Measurements from ENCODE around the gene MTM1.

MTM1 gene

DNA sequence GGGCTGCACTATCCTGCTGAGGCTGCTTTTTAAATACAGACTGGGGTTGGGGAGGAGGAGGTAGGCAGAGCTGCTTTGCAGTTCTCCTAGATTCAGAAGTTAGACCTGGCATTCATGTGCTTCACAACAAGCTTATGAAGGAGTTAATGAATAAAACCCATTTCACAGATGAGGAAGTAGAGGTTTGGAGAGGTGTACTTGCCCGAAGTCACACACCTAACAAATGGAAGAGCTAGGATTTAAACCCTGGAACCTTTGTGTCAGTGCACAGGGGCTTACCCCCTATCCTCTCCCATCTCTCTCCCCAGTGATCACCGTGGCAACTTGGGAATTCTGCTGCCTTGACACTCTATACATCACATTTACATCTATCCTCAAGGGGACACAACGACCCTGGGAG, 3.6 kb upstream of the MTM1 start:
- Histone ChIP-seq H3K9ac (ENCODE audit: low read length) (no peak overlapping the region), H3K27ac (ENCODE audit: low read length) (no peak overlapping the region), H3K4me3 (ENCODE audit: low read length) (no peak overlapping the region), H3K36me3 (ENCODE audit: control insufficient read depth, low read depth, low read length) (no peaks in the 10 kb centered on the region), H3K4me1 (ENCODE audit: control insufficient read depth, low read depth, low read length) (peaks cover 11% of the 10 kb centered on the region), H3K27me3 (ENCODE audit: control insufficient read depth, insufficient read depth, low read length) (peaks cover 7% of the 10 kb centered on the region), H3K9me3 (ENCODE audit: control insufficient read depth, low read depth, low read length) (no peaks in the 10 kb centered on the region)

DNA sequence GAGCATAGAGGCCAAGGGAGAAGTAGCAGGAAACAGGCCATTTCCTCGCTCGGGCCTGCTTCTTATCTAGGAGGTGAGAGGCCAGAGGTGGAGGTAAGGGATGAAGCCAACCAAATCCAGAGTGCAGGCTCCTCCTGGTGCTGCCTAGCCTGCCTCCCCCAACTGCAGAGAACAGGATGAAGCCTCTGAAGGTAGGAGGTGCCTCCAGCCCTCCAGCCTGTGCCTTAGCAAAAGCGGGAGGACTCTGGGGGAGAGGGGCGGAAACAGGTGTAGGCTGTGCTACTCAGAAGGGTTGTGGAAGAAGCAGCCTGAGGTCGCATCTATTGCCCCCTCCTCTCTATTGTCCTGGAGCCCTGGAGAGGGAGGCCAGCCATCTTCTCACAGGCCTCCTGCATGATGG, 2.9 kb upstream of the MTM1 start:
- Histone ChIP-seq H3K27me3 (ENCODE audit: control insufficient read depth, insufficient read depth, low read length) (peaks cover 11% of the 10 kb centered on the region), H3K9ac (ENCODE audit: low read length) (no peak overlapping the region), H3K36me3 (ENCODE audit: control insufficient read depth, low read depth, low read length) (no peaks in the 10 kb centered on the region), H3K9me3 (ENCODE audit: control insufficient read depth, low read depth, low read length) (no peaks in the 10 kb centered on the region), H3K27ac (ENCODE audit: low read length) (no peak overlapping the region), H3K4me3 (ENCODE audit: low read length) (no peak overlapping the region), H3K4me1 (ENCODE audit: control insufficient read depth, low read depth, low read length) (peaks cover 11% of the 10 kb centered on the region)

- H3K27me3 ChIP-seq (ENCODE audit: control insufficient read depth, insufficient read depth, low read length), result peaks cover 11% of the 10 kb centered on the region
- peak overlapping the region; percentile 22 for H3K27ac ChIP-seq (ENCODE audit: low read length)
- H3K9ac ChIP-seq (ENCODE audit: low read length), result no peak overlapping the region
- H3K36me3 ChIP-seq (ENCODE audit: control insufficient read depth, low read depth, low read length), result no peaks in the 10 kb centered on the region
- H3K4me3 ChIP-seq (ENCODE audit: low read length), result peak overlapping the region; percentile 4
- H3K4me1 ChIP-seq (ENCODE audit: control insufficient read depth, low read depth, low read length), result peaks cover 20% of the 10 kb centered on the region
- peaks cover 5% of the 10 kb centered on the region for H3K9me3 ChIP-seq (ENCODE audit: control insufficient read depth, low read depth, low read length)
Measured at GRCh38 chrX:150566734-150567182, 1.7 kb upstream of the MTM1 start.

DNA sequence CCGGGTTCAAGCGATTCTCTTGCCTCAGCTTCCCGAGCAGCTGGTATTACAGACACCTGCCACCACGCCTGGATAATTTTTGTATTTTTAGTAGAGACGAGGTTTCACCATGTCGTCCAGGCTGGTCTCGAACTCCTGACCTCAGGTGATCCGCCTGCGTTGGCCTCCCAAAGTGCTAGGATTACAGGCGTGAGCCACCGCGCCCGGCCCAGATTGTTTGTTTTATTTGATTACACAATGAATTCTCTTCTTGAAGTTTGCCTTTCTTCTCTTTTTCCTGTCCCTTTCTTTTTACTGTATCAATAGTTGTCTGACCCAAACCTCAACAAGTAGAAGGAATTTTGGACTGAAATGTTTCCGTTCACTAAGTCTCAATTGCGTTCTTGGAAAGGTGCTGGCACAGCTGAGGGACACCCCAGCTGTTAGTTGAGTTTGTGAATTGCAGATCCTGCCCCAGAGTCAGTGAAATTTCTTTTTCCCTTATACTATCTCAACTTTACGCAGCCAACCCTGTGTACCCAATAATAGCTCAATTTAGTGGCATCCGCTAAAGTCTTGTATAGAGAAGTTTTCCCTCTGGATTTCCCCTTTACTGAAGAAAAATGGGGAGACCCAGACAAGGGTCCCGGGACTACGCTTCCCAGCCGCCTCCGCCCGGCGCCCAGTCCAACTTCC, 639 bp upstream of the MTM1 start:
- H3K4me1 ChIP-seq (ENCODE audit: control insufficient read depth, low read depth, low read length), result peaks cover 22% of the 10 kb centered on the region
- H3K9me3 ChIP-seq (ENCODE audit: control insufficient read depth, low read depth, low read length), result peaks cover 5% of the 10 kb centered on the region
- H3K9ac ChIP-seq (ENCODE audit: low read length), result no peak overlapping the region
- H3K27me3 ChIP-seq (ENCODE audit: control insufficient read depth, insufficient read depth, low read length), result peaks cover 11% of the 10 kb centered on the region
- H3K27ac ChIP-seq (ENCODE audit: low read length), result no peak overlapping the region
- no peak overlapping the region for H3K4me3 ChIP-seq (ENCODE audit: low read length)
- H3K36me3 ChIP-seq (ENCODE audit: control insufficient read depth, low read depth, low read length), result no peaks in the 10 kb centered on the region

DNA sequence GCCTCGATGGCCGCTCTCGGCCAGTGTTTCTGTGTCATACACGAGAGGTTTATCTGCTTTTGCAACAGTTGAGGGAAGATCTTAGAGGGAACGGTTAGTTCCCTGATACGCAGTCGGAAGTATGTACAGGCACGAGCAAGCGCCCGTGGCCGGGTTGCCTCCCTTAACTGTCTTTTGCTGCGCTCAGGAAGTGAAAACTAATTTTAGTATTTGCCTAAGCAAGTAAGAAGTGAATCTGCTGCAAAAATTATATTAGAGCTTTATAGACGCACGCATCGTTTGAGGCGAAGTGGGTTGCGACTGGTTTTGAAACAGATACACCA, 695 bp downstream of the MTM1 start:
- Histone ChIP-seq H3K27ac (ENCODE audit: low read length) (no peak overlapping the region), H3K4me3 (ENCODE audit: low read length) (peak overlapping the region; percentile 72), H3K4me1 (ENCODE audit: control insufficient read depth, low read depth, low read length) (peaks cover 30% of the 10 kb centered on the region), H3K9me3 (ENCODE audit: control insufficient read depth, low read depth, low read length) (peaks cover 5% of the 10 kb centered on the region), H3K9ac (ENCODE audit: low read length) (peak overlapping the region; percentile 32), H3K36me3 (ENCODE audit: control insufficient read depth, low read depth, low read length) (no peaks in the 10 kb centered on the region), H3K27me3 (ENCODE audit: control insufficient read depth, insufficient read depth, low read length) (peaks cover 11% of the 10 kb centered on the region)

DNA sequence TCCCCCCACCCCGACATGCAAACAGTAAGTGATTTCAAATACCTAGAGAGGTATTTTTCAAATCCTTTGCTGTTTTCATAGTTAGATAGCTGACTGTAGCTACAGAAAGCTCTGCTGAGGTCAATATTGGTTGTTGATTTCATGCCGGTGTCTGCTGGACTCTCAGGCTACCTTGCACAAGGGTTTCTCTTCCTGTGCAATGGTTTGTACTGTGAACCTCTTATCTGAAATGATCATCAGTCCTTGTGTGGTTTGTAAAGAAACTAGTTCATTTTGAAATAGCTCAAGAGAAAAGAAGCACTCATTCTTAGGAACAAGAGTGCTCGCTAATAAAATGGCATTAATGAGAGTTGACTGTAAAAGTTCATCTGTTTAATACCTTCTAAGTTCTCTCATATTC, 2.1 kb downstream of the MTM1 start:
- Histone ChIP-seq H3K27me3 (ENCODE audit: control insufficient read depth, insufficient read depth, low read length) (peaks cover 11% of the 10 kb centered on the region), H3K4me3 (ENCODE audit: low read length) (no peak overlapping the region), H3K27ac (ENCODE audit: low read length) (no peak overlapping the region), H3K4me1 (ENCODE audit: control insufficient read depth, low read depth, low read length) (peaks cover 35% of the 10 kb centered on the region), H3K9me3 (ENCODE audit: control insufficient read depth, low read depth, low read length) (peaks cover 5% of the 10 kb centered on the region), H3K9ac (ENCODE audit: low read length) (no peak overlapping the region), H3K36me3 (ENCODE audit: control insufficient read depth, low read depth, low read length) (no peaks in the 10 kb centered on the region)

DNA sequence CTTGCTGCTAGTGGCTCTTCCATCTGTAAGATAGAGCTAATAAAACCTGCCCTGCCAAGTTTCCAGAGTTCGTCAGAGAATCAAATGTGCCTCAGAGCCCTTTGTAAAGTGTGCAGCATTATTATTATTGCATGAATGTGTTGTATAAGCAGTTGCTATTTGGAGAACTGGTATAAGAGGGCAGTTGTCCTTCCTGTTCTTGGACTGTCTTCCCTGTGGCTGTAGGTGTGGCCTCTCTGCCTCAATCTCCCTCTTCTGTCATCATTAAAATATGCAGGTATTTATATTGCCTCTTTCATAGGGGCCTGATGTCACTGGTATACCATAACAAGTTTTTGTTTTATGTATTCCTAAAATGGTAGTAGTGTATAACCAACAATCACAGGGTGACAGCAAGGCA, 3.8 kb downstream of the MTM1 start:
- no peak overlapping the region for H3K4me3 ChIP-seq (ENCODE audit: low read length)
- H3K36me3 ChIP-seq (ENCODE audit: control insufficient read depth, low read depth, low read length), result no peaks in the 10 kb centered on the region
- H3K27ac ChIP-seq (ENCODE audit: low read length), result no peak overlapping the region
- peaks cover 10% of the 10 kb centered on the region for H3K9me3 ChIP-seq (ENCODE audit: control insufficient read depth, low read depth, low read length)
- peaks cover 11% of the 10 kb centered on the region for H3K27me3 ChIP-seq (ENCODE audit: control insufficient read depth, insufficient read depth, low read length)
- H3K4me1 ChIP-seq (ENCODE audit: control insufficient read depth, low read depth, low read length), result peaks cover 39% of the 10 kb centered on the region
- no peak overlapping the region for H3K9ac ChIP-seq (ENCODE audit: low read length)

- peaks cover 11% of the 10 kb centered on the region for H3K27me3 ChIP-seq (ENCODE audit: control insufficient read depth, insufficient read depth, low read length)
- H3K4me3 ChIP-seq (ENCODE audit: low read length), result no peak overlapping the region
- H3K9me3 ChIP-seq (ENCODE audit: control insufficient read depth, low read depth, low read length), result peaks cover 17% of the 10 kb centered on the region
- no peaks in the 10 kb centered on the region for H3K36me3 ChIP-seq (ENCODE audit: control insufficient read depth, low read depth, low read length)
- H3K4me1 ChIP-seq (ENCODE audit: control insufficient read depth, low read depth, low read length), result peaks cover 31% of the 10 kb centered on the region
- no peak overlapping the region for H3K9ac ChIP-seq (ENCODE audit: low read length)
- H3K27ac ChIP-seq (ENCODE audit: low read length), result no peak overlapping the region
Measured at GRCh38 chrX:150573106-150573505, 4.7 kb downstream of the MTM1 start.

GRCh38 chrX:150573702-150574101, 5.3 kb downstream of the MTM1 start:
- no peaks in the 10 kb centered on the region for H3K36me3 ChIP-seq (ENCODE audit: control insufficient read depth, low read depth, low read length)
- H3K27me3 ChIP-seq (ENCODE audit: control insufficient read depth, insufficient read depth, low read length), result peaks cover 11% of the 10 kb centered on the region
- H3K4me1 ChIP-seq (ENCODE audit: control insufficient read depth, low read depth, low read length), result peaks cover 31% of the 10 kb centered on the region
- no peak overlapping the region for H3K27ac ChIP-seq (ENCODE audit: low read length)
- H3K4me3 ChIP-seq (ENCODE audit: low read length), result peak overlapping the region; percentile 20
- no peak overlapping the region for H3K9ac ChIP-seq (ENCODE audit: low read length)
- peaks cover 23% of the 10 kb centered on the region for H3K9me3 ChIP-seq (ENCODE audit: control insufficient read depth, low read depth, low read length)

DNA sequence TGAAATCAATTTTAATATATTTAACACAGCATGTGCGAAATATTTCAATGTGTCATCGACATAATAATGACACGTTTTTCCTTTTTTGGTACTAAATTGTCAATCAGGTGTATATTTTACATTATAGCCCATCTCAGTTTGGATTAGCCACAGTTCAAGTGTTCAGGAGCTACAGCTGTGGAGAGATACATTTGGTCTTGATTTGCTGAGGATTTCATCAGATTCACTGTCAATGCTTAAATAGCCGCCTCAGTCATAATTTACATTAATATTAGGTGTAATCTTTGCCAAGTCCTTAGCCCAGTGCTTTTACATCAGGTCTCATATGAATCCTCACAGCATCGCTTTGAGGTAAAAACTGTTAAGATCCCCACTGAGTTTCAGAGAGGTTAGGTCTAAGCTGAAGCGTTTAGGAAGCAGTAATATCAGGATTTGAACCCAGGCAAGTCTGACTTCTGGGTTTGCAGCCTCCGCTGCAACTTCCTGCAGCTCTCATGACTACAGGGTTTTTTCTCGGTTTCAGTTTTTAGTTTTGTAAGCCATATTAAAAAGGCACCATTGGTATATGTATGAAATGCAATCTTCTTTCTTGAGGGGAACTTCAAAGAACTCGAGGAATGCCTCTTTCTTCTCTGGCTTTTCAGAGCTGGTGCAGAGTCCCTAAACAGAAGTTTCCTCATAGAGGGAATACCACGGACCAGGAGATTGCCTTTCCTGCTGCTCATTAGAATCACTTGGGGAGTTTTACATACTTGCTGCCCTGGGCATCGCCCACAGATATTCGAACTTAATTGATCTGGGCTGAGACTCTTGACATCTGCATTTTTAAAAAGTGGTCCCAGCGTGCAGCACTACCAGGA, 6.4 kb downstream of the MTM1 start:
- H3K36me3 ChIP-seq (ENCODE audit: control insufficient read depth, low read depth, low read length), result no peaks in the 10 kb centered on the region
- peaks cover 24% of the 10 kb centered on the region for H3K9me3 ChIP-seq (ENCODE audit: control insufficient read depth, low read depth, low read length)
- peaks cover 28% of the 10 kb centered on the region for H3K4me1 ChIP-seq (ENCODE audit: control insufficient read depth, low read depth, low read length)
- peaks cover 4% of the 10 kb centered on the region for H3K27me3 ChIP-seq (ENCODE audit: control insufficient read depth, insufficient read depth, low read length)
- H3K4me3 ChIP-seq (ENCODE audit: low read length), result no peak overlapping the region
- H3K9ac ChIP-seq (ENCODE audit: low read length), result no peak overlapping the region
- H3K27ac ChIP-seq (ENCODE audit: low read length), result no peak overlapping the region

DNA sequence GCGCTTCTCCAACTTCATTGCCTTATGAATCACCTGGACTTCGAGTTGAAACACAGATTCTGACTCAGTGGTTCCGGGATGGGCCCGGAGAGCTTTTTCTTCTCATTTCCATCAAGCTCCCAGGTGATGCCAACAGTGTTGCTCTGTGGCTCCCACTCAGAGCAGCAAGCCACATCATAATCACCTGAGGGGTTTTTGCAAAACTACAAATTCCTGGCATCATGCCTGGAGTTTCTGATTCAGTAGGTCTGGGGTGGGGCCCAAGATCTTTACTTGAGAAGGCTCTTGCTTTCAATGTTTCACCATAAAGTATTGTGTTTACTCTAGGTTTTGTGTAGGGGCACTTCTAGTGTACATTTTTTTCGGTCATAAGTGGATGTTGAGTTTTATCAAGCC, 7.0 kb downstream of the MTM1 start:
- H3K4me3 ChIP-seq (ENCODE audit: low read length), result no peak overlapping the region
- H3K36me3 ChIP-seq (ENCODE audit: control insufficient read depth, low read depth, low read length), result no peaks in the 10 kb centered on the region
- H3K27me3 ChIP-seq (ENCODE audit: control insufficient read depth, insufficient read depth, low read length), result no peaks in the 10 kb centered on the region
- H3K9ac ChIP-seq (ENCODE audit: low read length), result no peak overlapping the region
- H3K9me3 ChIP-seq (ENCODE audit: control insufficient read depth, low read depth, low read length), result peaks cover 24% of the 10 kb centered on the region
- H3K4me1 ChIP-seq (ENCODE audit: control insufficient read depth, low read depth, low read length), result peaks cover 28% of the 10 kb centered on the region
- no peak overlapping the region for H3K27ac ChIP-seq (ENCODE audit: low read length)

DNA sequence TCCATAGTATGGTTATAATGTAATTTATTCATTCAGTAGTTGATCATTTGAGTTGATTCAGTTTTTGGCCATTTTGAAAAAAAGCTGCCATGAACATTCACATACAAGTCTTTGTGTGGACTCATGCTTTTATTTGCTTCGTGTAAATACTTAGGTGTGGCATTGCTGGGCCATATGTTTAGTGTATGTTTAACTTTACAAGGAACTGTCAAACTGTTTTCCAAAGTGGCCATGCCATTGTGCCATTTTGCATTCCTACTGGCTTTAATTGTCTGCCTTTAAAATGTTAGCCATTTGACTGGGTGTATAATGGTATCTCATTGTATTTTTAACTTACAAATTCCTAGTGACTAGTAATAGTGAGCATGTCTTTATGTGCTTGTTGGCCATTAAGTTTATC, 8.8 kb downstream of the MTM1 start:
- Histone ChIP-seq H3K9me3 (ENCODE audit: control insufficient read depth, low read depth, low read length) (peaks cover 23% of the 10 kb centered on the region), H3K9ac (ENCODE audit: low read length) (no peak overlapping the region), H3K4me1 (ENCODE audit: control insufficient read depth, low read depth, low read length) (peaks cover 17% of the 10 kb centered on the region)

More for the DNA sequence above, 8.8 kb downstream of the MTM1 start:
- no peak overlapping the region for H3K27ac ChIP-seq (ENCODE audit: low read length)
- no peaks in the 10 kb centered on the region for H3K36me3 ChIP-seq (ENCODE audit: control insufficient read depth, low read depth, low read length)
- H3K27me3 ChIP-seq (ENCODE audit: control insufficient read depth, insufficient read depth, low read length), result no peaks in the 10 kb centered on the region
- H3K4me3 ChIP-seq (ENCODE audit: low read length), result no peak overlapping the region
